CD4-positive, CD25-positive, alpha-beta regulatory T cell (primary cell): Measurements from ENCODE around the gene CC2D1B. TPM values are rescaled to one million over a fixed set of nuclear protein-coding genes. Genes with fewer than 3 reads are reported as not detected.

Source experiments
- ATAC-seq, 2 donors: fragments of 150-1000 bp; cut with Tn5 transposase; one replicate each; pipeline ENCODE4 v1.10.0; 2021; ENCODE audit warnings: low read depth in 2 of 2, moderate number of reproducible peaks in 2 of 2, moderate library complexity in 1 of 2
- DNase-seq, 3 donors: peaks; one replicate each; pipeline versions ENCODE4 v3.0.0 to v3.0.0-alpha.2; 2012 to 2022; ENCODE audit warnings: mixed read lengths in 1 of 3
- H3K27ac ChIP-seq: one replicate; pipeline ENCODE4 v1.7.0; 2013; ENCODE audit warnings: mild to moderate bottlenecking, low read length; ENCODE audit not compliant: insufficient read depth, poor library complexity, severe bottlenecking
- H3K27me3 ChIP-seq: one replicate; pipeline ENCODE4 v1.7.0; 2013; ENCODE audit warnings: low read length; ENCODE audit not compliant: control insufficient read depth, insufficient read depth
- H3K36me3 ChIP-seq: one replicate; pipeline ENCODE4 v1.7.0; 2013; ENCODE audit warnings: mild to moderate bottlenecking, low read length, moderate library complexity; ENCODE audit not compliant: control insufficient read depth, insufficient read depth
- H3K4me1 ChIP-seq: 2 replicates; pipeline ENCODE4 v1.7.0; 2013; ENCODE audit warnings: mild to moderate bottlenecking, low read length; ENCODE audit not compliant: insufficient read depth, control insufficient read depth, poor library complexity, severe bottlenecking
- H3K4me3 ChIP-seq: one replicate; pipeline ENCODE4 v1.7.0; 2013; ENCODE audit warnings: low read depth, mild to moderate bottlenecking, low read length, moderate library complexity
- H3K9me3 ChIP-seq, 2 experiments: 1 replicate in 1 of 2; 2 replicates in 1 of 2; pipeline ENCODE4 v1.7.0; 2013; ENCODE audit warnings: low read length in 2 of 2, mild to moderate bottlenecking in 1 of 2, moderate library complexity in 1 of 2; ENCODE audit not compliant: control insufficient read depth in 2 of 2
- H3K27ac Mint-ChIP-seq, 3 donors: one replicate each; pipeline ENCODE4 v1.8.0; 2020 to 2022; ENCODE audit warnings: mild to moderate bottlenecking in 3 of 3, mixed read lengths in 3 of 3, moderate library complexity in 2 of 3
- H3K27me3 Mint-ChIP-seq: one replicate; pipeline ENCODE4 v1.8.0; 2022; ENCODE audit warnings: mild to moderate bottlenecking, mixed read lengths
- H3K36me3 Mint-ChIP-seq: one replicate; pipeline ENCODE4 v1.8.0; 2020; ENCODE audit warnings: mixed read lengths
- H3K4me1 Mint-ChIP-seq, 4 donors: one replicate each; pipeline ENCODE4 v1.8.0; 2020 to 2022; ENCODE audit warnings: mixed read lengths in 4 of 4, mild to moderate bottlenecking in 1 of 4
- H3K4me3 Mint-ChIP-seq, 4 donors: one replicate each; pipeline ENCODE4 v1.8.0; 2020 to 2022; ENCODE audit warnings: mild to moderate bottlenecking in 4 of 4, mixed read lengths in 4 of 4, moderate library complexity in 3 of 4
- H3K9me3 Mint-ChIP-seq, 7 donors: one replicate each; pipeline ENCODE4 v1.8.0; 2020 to 2022; ENCODE audit warnings: mixed read lengths in 7 of 7, mild to moderate bottlenecking in 3 of 7, moderate library complexity in 2 of 7
- polyA plus RNA-seq, 4 donors: library from polyadenylated mRNA; unstranded; fragments of 300-500 nt; fragmentation: Illumina TruSeq; gene quantifications; one replicate each; pipeline ENCODE4 v1.2.3, GENCODE V29; 2021
- total RNA-seq: library from RNA; stranded (reverse); gene quantifications from one replicate; pipeline ENCODE4 v1.2.3, GENCODE V29; 2022

The CC2D1B gene
- total RNA-seq = 51.4 TPM
- polyA plus RNA-seq = 10 to 100 TPM in 1 of 4 donors, 1 to 10 TPM in 3; 4.1 to 11.7 (median 5.8) TPM

DNA sequence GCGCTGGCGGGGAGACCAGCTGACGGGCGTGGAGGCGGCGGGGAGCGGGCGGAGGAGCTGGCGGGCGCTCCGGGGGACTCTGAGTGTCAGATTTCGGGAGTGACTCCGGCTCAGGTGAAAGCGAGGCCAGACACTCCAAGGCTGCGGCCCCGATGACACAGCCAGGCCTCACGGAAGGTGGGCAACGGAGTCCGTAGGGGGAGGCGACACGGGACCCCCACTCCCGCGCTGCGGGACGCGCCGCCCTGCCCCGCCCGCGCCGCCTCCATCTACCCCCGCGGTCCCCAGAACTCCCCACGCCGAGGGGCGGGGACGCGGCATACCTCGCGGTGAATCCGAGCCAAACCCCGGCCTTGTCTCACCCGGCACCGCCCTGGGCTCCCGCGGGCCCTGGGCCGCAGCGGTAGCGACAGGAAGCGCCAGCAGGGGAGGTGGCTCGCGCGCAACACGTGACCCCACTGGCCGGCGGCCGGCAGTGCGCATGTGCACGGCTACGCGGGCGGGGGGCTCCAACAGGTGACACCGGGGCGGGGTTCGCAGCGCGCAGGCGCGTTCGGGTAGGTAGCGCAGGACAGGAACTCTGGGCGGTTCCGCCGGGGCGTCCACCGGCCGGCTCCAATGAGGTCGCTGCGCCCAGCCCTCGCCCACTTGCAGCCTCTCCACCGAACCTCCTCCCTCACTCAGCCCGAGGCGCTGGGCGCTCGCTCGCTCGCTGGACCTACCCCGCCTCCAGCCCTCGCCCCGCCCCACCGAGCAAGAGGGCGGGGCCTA lies at the start of gene CC2D1B:
Gene CC2D1B (minus strand): TSS at position 460 of the 771 bp plus-strand sequence. CDS start 1,585 bp downstream, outside the sequence.
- H3K36me3 Mint-ChIP-seq = peaks cover 12% of the 10 kb centered on the region
- no peaks in the 10 kb centered on the region for H3K9me3 ChIP-seq
- peaks cover 20% of the 10 kb centered on the region for H3K36me3 ChIP-seq
- H3K4me1 Mint-ChIP-seq = peaks cover 12 to 56% (median 30%) of the 10 kb centered on the region in 4 donors
- H3K4me3 Mint-ChIP-seq = peak within 1 kb of the TSS; percentile 94 to 97 (median 96)
- H3K4me1 ChIP-seq = peaks cover 32% of the 10 kb centered on the region
- peak; percentile 93 to 95 for ATAC-seq
- H3K27ac ChIP-seq = peak within 1 kb of the TSS; percentile 93
- no peaks in the 10 kb centered on the region for H3K9me3 Mint-ChIP-seq
- H3K27ac Mint-ChIP-seq = peak within 1 kb of the TSS; percentile 95 to 97 (median 96)
- H3K27me3 Mint-ChIP-seq = no peaks in the 10 kb centered on the region
- H3K27me3 ChIP-seq = no peaks in the 10 kb centered on the region
- H3K4me3 ChIP-seq = peak within 1 kb of the TSS; percentile 88
- DNase-seq = peak; percentile 99 to 100 (median 99)

GRCh38 chr1:52414942-52415341 lies 48.9 kb upstream of the CC2D1B start:
- peak overlapping the region in 2 of 3 donors; percentile 9 to 47 for H3K27ac Mint-ChIP-seq
- no peak for DNase-seq
- H3K27me3 Mint-ChIP-seq = no peaks in the 10 kb centered on the region
- Histone ChIP-seq H3K27me3 (no peaks in the 10 kb centered on the region), H3K9me3 (no peaks in the 10 kb centered on the region), H3K4me1 (no peaks in the 10 kb centered on the region), H3K27ac (no peak overlapping the region), H3K36me3 (peaks cover 81% of the 10 kb centered on the region), H3K4me3 (no peak overlapping the region)
- peaks cover 6 to 18% (median 14%) of the 10 kb centered on the region in 4 donors for H3K4me1 Mint-ChIP-seq
- H3K4me3 Mint-ChIP-seq = no peak overlapping the region
- no peaks in the 10 kb centered on the region for H3K9me3 Mint-ChIP-seq
- no peak for ATAC-seq
- peaks cover 59% of the 10 kb centered on the region for H3K36me3 Mint-ChIP-seq

DNA sequence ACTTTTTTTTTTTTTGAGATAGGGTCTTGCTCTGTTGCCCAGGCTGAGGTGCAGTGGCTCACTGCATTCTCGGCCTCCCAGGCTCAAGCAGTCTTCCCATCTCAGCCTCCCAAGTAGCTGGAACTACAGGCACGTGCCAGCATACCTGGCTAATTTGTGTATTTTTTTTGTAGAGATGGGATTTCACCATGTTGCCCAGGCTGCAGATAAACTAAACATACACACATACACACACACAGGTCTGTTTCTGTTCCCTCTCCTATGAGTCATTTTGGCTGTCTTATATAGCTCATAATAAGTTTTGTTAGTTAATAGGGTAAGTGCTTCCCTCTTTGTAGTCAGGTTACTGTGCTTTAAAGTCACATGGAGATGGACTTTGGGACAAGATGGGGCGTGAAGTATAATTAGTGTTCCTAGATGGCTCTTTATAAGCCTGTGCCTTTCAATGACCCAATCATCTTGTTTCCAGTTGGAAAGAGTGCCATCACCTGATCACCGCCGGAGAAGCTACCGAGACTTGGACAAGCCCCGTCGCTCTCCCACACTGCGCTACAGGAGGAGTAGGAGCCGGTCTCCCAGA lies 47.5 kb upstream of the CC2D1B start:
- Mint-ChIP-seq H3K27me3 (no peaks in the 10 kb centered on the region), H3K27ac (no peak overlapping the region), H3K36me3 (peaks cover 61% of the 10 kb centered on the region), H3K4me3 (no peak overlapping the region), H3K9me3 (no peaks in the 10 kb centered on the region), H3K4me1 (peaks cover 4 to 15% (median 12%) of the 10 kb centered on the region in 4 donors)
- H3K36me3 ChIP-seq = peaks cover 89% of the 10 kb centered on the region
- no peak overlapping the region for H3K4me3 ChIP-seq
- no peaks in the 10 kb centered on the region for H3K4me1 ChIP-seq
- no peak overlapping the region for H3K27ac ChIP-seq
- ATAC-seq (no peak), DNase-seq (no peak)
- H3K27me3 ChIP-seq = no peaks in the 10 kb centered on the region
- H3K9me3 ChIP-seq = no peaks in the 10 kb centered on the region

GRCh38 chr1:52404975-52405338 lies 39.0 kb upstream of the CC2D1B start:
- DNase-seq (no peak), ATAC-seq (no peak)
- no peaks in the 10 kb centered on the region for H3K27me3 Mint-ChIP-seq
- Histone ChIP-seq H3K36me3 (peaks cover 33% of the 10 kb centered on the region), H3K27me3 (no peaks in the 10 kb centered on the region), H3K4me3 (peak overlapping the region; percentile 97), H3K9me3 (no peaks in the 10 kb centered on the region), H3K27ac (peak overlapping the region; percentile 97), H3K4me1 (peaks cover 21% of the 10 kb centered on the region)
- H3K27ac Mint-ChIP-seq = peak overlapping the region; percentile 98 to 100 (median 99)
- peak overlapping the region; percentile 96 to 100 (median 99) for H3K4me3 Mint-ChIP-seq
- peaks cover 18 to 46% (median 36%) of the 10 kb centered on the region in 4 donors for H3K4me1 Mint-ChIP-seq
- H3K36me3 Mint-ChIP-seq = peaks cover 20% of the 10 kb centered on the region
- H3K9me3 Mint-ChIP-seq = no peaks in the 10 kb centered on the region

- DNase-seq = peak; percentile 96 to 99 (median 97)
- Mint-ChIP-seq H3K27me3 (no peaks in the 10 kb centered on the region), H3K4me1 (peaks cover 18 to 46% (median 36%) of the 10 kb centered on the region in 4 donors), H3K9me3 (no peaks in the 10 kb centered on the region), H3K4me3 (peak within 1 kb of the TSS; percentile 96 to 100 (median 99)), H3K36me3 (peaks cover 20% of the 10 kb centered on the region), H3K27ac (peak within 1 kb of the TSS; percentile 98 to 100 (median 99))
- ATAC-seq = peak; percentile 94 to 95
- H3K4me1 ChIP-seq = peaks cover 21% of the 10 kb centered on the region
- peaks cover 28% of the 10 kb centered on the region for H3K36me3 ChIP-seq
- H3K27ac ChIP-seq = peak within 1 kb of the TSS; percentile 97
- H3K4me3 ChIP-seq = peak within 1 kb of the TSS; percentile 97
- H3K27me3 ChIP-seq = no peaks in the 10 kb centered on the region
- no peaks in the 10 kb centered on the region for H3K9me3 ChIP-seq
Measured at GRCh38 chr1:52404116-52404974, 38.3 kb upstream of the CC2D1B start, which contains the start of the genes ORC1 and PRPF38A. Gene ORC1 (minus strand): TSS chr1:52404423. CDS start chr1:52402223, 2,200 bp downstream. Gene PRPF38A (plus strand): TSS chr1:52404602. CDS start chr1:52404750, 148 bp downstream.

DNA sequence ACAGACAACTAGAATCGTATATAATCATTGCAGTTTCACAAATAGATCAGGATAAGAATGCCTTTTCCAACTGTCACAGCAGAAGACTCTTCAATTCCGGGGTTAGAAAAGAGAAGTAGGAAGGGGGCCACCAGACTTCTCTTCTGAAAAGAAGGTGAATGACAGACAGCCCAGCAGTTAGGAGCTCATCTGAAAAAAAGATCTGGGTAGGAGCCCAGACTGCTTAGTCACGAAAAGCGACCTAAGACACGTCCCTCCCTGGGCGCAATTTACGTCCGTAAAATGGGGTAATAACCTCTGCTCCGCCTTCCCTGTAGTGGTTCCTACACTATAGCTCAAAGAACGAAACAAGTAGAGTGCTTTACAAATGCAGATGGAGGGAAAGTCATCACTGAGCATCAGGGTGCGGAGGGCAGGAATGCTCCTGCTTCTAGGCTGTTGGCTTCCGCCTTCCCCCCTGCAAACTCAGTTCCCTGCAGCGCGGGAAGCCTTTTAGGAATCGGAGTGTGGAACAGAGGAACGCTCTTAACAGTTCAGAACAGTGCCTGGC lies 37.6 kb upstream of the CC2D1B start:
- Mint-ChIP-seq H3K27ac (peak overlapping the region; percentile 93 to 100 (median 99)), H3K9me3 (no peaks in the 10 kb centered on the region), H3K27me3 (no peaks in the 10 kb centered on the region), H3K4me1 (peaks cover 14 to 42% (median 32%) of the 10 kb centered on the region in 4 donors), H3K36me3 (peaks cover 13% of the 10 kb centered on the region), H3K4me3 (peak overlapping the region; percentile 96 to 100 (median 99))
- H3K9me3 ChIP-seq = no peaks in the 10 kb centered on the region
- H3K36me3 ChIP-seq = peaks cover 21% of the 10 kb centered on the region
- peak; percentile 44 to 54 for ATAC-seq
- peak; percentile 38 to 87 (median 63) for DNase-seq
- H3K27me3 ChIP-seq = no peaks in the 10 kb centered on the region
- peaks cover 21% of the 10 kb centered on the region for H3K4me1 ChIP-seq
- H3K4me3 ChIP-seq = peak overlapping the region; percentile 97
- H3K27ac ChIP-seq = peak overlapping the region; percentile 97

DNA sequence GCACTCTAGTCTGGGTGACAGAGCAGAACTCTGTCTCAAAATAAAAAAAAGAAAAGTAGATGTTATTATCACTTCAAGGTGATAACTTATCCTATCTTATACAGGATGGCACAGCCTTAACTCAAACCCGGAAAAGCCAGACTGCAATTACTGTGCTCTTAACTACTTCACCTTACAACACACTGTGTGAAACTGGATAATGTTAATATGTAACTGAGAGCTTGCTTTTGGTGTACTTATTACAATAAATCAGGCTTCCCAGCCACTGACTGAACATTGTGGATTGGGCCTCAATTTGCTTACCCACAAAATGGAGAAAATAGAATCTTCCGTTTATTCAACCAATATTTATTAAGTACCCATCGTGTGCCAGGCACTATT lies 36.8 kb upstream of the CC2D1B start:
- DNase-seq (no peak), ATAC-seq (no peak)
- peaks cover 8% of the 10 kb centered on the region for H3K36me3 Mint-ChIP-seq
- H3K4me3 ChIP-seq = no peak overlapping the region
- H3K4me1 Mint-ChIP-seq = peaks cover 14 to 42% (median 29%) of the 10 kb centered on the region in 4 donors
- H3K4me3 Mint-ChIP-seq = peak overlapping the region in 3 of 4 donors; percentile 96 to 100 (median 99)
- H3K9me3 ChIP-seq = no peaks in the 10 kb centered on the region
- no peaks in the 10 kb centered on the region for H3K27me3 Mint-ChIP-seq
- peaks cover 13% of the 10 kb centered on the region for H3K36me3 ChIP-seq
- H3K27ac Mint-ChIP-seq = peak overlapping the region in 2 of 3 donors; percentile 99 to 100
- peaks cover 21% of the 10 kb centered on the region for H3K4me1 ChIP-seq
- H3K27ac ChIP-seq = peak overlapping the region; percentile 97
- H3K27me3 ChIP-seq = no peaks in the 10 kb centered on the region
- H3K9me3 Mint-ChIP-seq = no peaks in the 10 kb centered on the region
